Uterus (tissue), 4 donors: Measurements from ENCODE around the gene TCIRG1. TPM values are rescaled to one million over a fixed set of nuclear protein-coding genes. Genes with fewer than 3 reads are reported as not detected.

ENCODE experiments used
- DNase-seq, 2 donors: peaks; one replicate each; pipeline ENCODE4 v3.0.0-alpha.2; 2019 to 2020
- H3K27ac ChIP-seq, 2 donors: fragments of 200-600 bp; sonication (generic); 1 replicate in 1 of 2; 2 replicates in 1 of 2; pipeline ENCODE4 v1.5.1; 2016 to 2018
- H3K27me3 ChIP-seq, 2 donors: fragments of 200-600 bp; sonication (generic); one replicate each; pipeline ENCODE4 v1.5.1; 2018 to 2019; ENCODE audit warnings: control low read depth in 1 of 2
- H3K36me3 ChIP-seq, 2 donors: fragments of 200-600 bp; sonication (generic); one replicate each; pipeline ENCODE4 v1.5.1; 2019; ENCODE audit warnings: control low read depth in 1 of 2
- H3K4me1 ChIP-seq, 2 donors: fragments of 200-600 bp; sonication (generic); one replicate each; pipeline ENCODE4 v1.5.1; 2018 to 2019; ENCODE audit warnings: control low read depth in 1 of 2
- H3K4me3 ChIP-seq, 2 donors: fragments of 200-600 bp; sonication (generic); 1 replicate in 1 of 2; 2 replicates in 1 of 2; pipeline ENCODE4 v1.5.1; 2018 to 2019; ENCODE audit warnings: mild to moderate bottlenecking in 1 of 2
- H3K9me3 ChIP-seq, 2 donors: fragments of 200-600 bp; sonication (generic); one replicate each; pipeline ENCODE4 v1.5.1; 2019; ENCODE audit warnings: control low read depth in 1 of 2
- CTCF ChIP-seq, 4 experiments: fragments of 200-600 bp in 2 of 4; fragments of 450-650 bp in 2 of 4; sonication (generic) in 2 of 4; IDR thresholded peaks; one replicate each; pipeline ENCODE4 v1.5.1; 2016 to 2019; ENCODE audit warnings: antibody characterized with exemption in 4 of 4, mild to moderate bottlenecking in 2 of 4, moderate library complexity in 1 of 4
- POLR2A ChIP-seq, 2 donors: fragments of 450-650 bp; IDR thresholded peaks; one replicate each; pipeline ENCODE4 v1.6.1; 2016; ENCODE audit warnings: antibody characterized with exemption in 2 of 2, mild to moderate bottlenecking in 1 of 2, moderate library complexity in 1 of 2
- intact Hi-C: fragments of 100-400 bp; cut with DNase I; formaldehyde crosslinking; loops from one replicate; pipeline ENCODE4 v1.15.1; 2023; ENCODE audit warnings: low total_unique reads
- total RNA-seq, 4 donors: library from RNA; depleted of rRNA in 3 of 4; stranded (reverse); fragments of >200 nt in 3 of 4; gene quantifications; one replicate each; pipeline versions ENCODE4 v1.1.0 to v1.2.4, GENCODE V29; 2014 to 2023
- donor health status: DM: yes; HTN: yes; CAD: no.

Gene TCIRG1
- total RNA-seq, 4 donors from 2014 or later: 62.1 to 162 (median 115) TPM

DNA sequence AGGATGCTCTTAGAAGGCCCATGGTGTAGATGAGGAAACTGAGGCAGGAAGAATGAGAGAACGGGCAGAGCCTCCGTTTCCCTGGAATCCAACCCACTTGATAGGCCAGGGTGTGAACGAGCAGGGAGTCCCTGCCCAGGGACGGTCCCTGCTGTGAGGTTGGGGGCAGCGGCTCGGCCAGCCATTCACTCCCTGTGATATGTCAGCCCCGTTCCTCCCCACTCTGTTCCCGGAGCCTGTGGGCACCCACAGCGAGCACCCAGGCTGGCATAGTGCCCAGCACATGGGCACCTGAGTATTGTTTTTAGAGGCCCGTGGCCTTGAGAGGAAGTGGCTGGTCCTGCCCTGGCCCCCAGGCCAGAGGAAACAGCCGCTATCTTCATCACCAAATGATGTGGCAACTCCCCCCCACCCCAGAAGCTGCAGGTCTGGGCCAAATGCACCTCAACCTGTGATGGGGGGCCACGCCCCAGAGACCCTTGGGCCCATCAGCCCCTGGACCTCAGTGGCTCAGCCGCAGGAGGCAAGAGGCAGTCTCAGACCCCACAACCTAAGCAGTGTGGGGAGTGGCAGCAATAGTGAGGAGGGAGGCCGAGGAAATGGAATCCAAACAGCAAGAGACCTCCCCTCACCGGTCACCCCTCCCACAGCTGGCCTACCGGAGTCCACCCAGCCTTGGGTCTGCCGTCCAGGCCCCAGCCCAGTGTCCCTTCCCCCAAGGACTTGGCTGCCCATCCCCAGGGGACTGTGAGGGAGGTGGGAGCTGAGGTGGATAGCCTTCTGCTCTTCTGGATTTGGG lies 26.6 kb upstream of the TCIRG1 start:
- Histone ChIP-seq H3K36me3 (no peaks in the 10 kb centered on the region), H3K4me1 (peaks cover 0 to 4% of the 10 kb centered on the region in 2 donors), H3K9me3 (no peaks in the 10 kb centered on the region), H3K27ac (peak overlapping the region in 1 of 2 donors; percentile 70), H3K4me3 (no peak overlapping the region), H3K27me3 (no peaks in the 10 kb centered on the region)
- TF ChIP-seq POLR2A (IDR thresholded peaks at IDR 0.05) (no peak), CTCF (IDR thresholded peaks at IDR 0.05) (no peak)
- no peak for DNase-seq
- intact Hi-C loops: no loop called here

- DNase-seq: no peak
- no peaks in the 10 kb centered on the region for H3K27me3 ChIP-seq
- peak overlapping the region in 1 of 2 donors; percentile 27 for H3K27ac ChIP-seq
- no peak for TF ChIP-seq CTCF (IDR thresholded peaks at IDR 0.05)
- TF ChIP-seq POLR2A (IDR thresholded peaks at IDR 0.05): no peak
- H3K4me1 ChIP-seq: peaks cover 0 to 4% of the 10 kb centered on the region in 2 donors
- H3K36me3 ChIP-seq: no peaks in the 10 kb centered on the region
- H3K9me3 ChIP-seq: no peaks in the 10 kb centered on the region
- intact Hi-C loops: no loop called here
- no peak overlapping the region for H3K4me3 ChIP-seq
These were observed 25.8 kb upstream of the TCIRG1 start for GRCh38 chr11:68012843-68013610.

DNA sequence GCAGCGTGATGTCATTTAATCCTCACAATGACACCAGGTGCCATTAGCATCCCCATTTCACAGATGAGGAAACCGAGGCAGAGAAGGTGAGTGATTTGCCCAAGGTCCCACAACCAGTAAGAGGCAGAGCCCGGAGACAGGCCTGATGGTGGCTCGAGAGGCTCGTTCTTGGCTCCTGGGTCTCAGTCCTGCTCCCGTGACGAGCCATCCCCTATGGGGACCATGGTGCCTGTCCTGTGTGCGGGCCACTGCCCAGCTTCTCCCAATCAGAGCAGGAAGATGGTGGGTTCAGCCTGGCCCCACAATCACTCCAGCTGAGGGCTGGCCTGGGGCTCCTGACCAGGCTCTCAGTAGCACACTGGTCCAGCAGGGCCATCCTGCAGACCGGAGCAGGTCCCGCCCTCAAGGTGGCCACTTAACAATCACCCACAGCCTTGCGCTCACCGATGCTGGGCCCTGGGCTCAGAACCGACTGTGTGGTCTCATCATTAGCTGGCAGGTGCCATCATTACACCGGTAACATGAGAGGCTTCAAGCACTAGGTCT lies 25.1 kb upstream of the TCIRG1 start:
- Histone ChIP-seq H3K27ac (no peak overlapping the region), H3K27me3 (no peaks in the 10 kb centered on the region), H3K4me3 (no peak overlapping the region), H3K4me1 (peaks cover 0 to 4% of the 10 kb centered on the region in 2 donors), H3K36me3 (no peaks in the 10 kb centered on the region), H3K9me3 (no peaks in the 10 kb centered on the region)
- TF ChIP-seq CTCF (IDR thresholded peaks at IDR 0.05) (no peak), POLR2A (IDR thresholded peaks at IDR 0.05) (no peak)
- intact Hi-C loops: no loop called here
- DNase-seq: no peak

DNA sequence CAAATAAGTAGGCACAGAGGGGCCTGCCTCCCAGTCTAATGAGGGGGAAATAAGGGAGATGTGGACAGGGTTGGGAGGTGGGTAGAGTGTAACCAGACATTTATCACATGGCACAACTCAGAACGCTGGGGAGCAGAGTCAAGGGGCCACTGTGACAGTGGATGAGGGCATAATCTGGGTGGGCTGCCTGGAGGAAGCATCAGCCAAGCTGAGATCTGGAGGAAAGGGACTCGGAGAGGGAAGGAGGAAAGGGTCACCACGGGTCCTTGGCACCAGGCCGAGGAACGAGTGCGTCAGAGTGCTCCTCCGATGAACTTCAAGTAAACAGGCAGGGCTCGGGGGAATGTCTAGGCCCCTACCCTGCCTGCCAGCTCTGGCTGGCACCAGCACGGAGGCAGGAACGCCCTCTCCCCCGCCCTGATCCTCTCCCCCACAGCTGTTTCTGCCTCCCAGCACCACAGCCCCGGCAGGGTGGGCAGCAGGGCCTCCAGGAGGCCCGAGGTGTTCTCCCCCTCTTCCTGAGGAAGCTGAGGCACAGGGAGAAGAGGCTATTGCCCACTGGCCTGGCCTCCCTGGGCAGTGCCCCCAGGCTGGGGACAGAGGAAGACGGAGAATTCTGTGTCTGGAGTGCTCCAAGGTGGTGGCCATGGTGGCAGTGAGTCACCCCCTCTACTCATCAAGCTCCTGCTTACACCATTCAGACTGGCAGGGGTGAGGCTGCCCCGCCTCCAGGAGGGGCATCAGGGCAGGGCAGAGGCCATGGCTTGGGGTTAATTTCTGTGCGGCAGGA lies 24.5 kb upstream of the TCIRG1 start:
- Histone ChIP-seq H3K36me3 (no peaks in the 10 kb centered on the region), H3K27ac (no peak overlapping the region), H3K9me3 (no peaks in the 10 kb centered on the region), H3K4me3 (no peak overlapping the region), H3K4me1 (peaks cover 0 to 4% of the 10 kb centered on the region in 2 donors), H3K27me3 (no peaks in the 10 kb centered on the region)
- DNase-seq: peak in 1 of 2 donors; percentile 55
- TF ChIP-seq POLR2A (IDR thresholded peaks at IDR 0.05): no peak
- no peak for TF ChIP-seq CTCF (IDR thresholded peaks at IDR 0.05)
- intact Hi-C loops: no loop called here
